ENCODE results near the gene ALG11.

DNA sequence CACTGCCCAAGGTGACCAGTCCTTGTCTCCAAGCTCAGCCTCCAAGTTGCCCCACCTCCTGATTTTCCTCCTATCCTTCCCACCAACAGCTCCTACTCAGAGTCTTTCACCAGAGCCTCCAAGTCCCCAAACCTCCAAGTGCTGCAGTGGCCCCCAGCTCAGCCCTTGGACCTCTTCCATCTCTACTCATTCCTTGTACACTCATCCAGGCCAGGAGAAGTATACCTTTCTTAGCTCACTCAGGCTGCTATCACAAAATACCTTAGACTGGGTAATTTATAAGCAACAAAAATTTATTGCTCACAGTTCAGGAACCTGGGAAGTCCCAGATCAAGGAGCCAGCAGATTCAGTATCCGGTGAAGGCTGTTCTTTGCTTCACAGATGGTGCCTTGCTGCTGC, 12.3 kb upstream of the ALG11 start:
- TF ChIP-seq, protein P1, sequence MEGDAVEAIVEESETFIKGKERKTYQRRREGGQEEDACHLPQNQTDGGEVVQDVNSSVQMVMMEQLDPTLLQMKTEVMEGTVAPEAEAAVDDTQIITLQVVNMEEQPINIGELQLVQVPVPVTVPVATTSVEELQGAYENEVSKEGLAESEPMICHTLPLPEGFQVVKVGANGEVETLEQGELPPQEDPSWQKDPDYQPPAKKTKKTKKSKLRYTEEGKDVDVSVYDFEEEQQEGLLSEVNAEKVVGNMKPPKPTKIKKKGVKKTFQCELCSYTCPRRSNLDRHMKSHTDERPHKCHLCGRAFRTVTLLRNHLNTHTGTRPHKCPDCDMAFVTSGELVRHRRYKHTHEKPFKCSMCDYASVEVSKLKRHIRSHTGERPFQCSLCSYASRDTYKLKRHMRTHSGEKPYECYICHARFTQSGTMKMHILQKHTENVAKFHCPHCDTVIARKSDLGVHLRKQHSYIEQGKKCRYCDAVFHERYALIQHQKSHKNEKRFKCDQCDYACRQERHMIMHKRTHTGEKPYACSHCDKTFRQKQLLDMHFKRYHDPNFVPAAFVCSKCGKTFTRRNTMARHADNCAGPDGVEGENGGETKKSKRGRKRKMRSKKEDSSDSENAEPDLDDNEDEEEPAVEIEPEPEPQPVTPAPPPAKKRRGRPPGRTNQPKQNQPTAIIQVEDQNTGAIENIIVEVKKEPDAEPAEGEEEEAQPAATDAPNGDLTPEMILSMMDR (IDR thresholded peaks at IDR 0.05), result no peak
- no peak for TF ChIP-seq POLR2A (IDR thresholded peaks at IDR 0.05)

Measured in adrenal gland (tissue), 5 donors.